ACHN (cell line): ENCODE measurements around the gene DCAF15.
"Not testable (repeated sequence)": the region's sequence is repeated elsewhere in the genome, so short reads cannot be mapped to it uniquely, and the experiment has no call there.

Experiments
- DNase-seq: peaks from one replicate; pipeline ENCODE4 v3.0.0-alpha.2; 2015
- in situ Hi-C: cut with HindIII; loops from 2 replicates; pipeline ENCODE4 v1.10.0; 2017; ENCODE audit warnings: low sequenced_read_pairs, low pct_ligation_motif_present, low pct_unique_long_range_greater_than_20kb

Gene DCAF15

GRCh38 chr19:13956365-13956744, 4.0 kb downstream of the DCAF15 start:
- DNase-seq, result no peak

DNA sequence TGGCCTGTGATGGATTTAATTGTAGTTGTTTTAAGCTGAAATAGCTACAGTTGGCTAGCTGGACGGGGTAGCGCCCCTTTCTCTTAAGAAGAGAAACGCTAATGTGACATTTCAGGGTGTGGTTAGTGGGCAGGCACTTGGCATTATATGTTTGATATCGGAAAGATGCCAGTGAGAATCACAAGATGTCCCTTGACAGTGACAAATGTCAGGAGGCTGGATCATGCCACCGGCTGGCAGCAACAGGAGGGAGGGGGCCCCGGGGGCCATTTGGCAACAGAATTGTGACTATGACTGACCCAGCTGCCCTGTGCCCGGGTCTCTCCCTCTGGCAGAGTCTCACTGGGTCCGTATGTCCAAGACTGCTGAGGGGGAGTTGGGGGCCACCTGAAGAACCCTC, 4.7 kb downstream of the DCAF15 start:
- DNase-seq, result no peak
- in situ Hi-C loops, result no loop called here

More at GRCh38 chr19:13956365-13956744, 4.0 kb downstream of the DCAF15 start:
- in situ Hi-C loops, result no loop called here

GRCh38 chr19:13958043-13958442, 5.7 kb downstream of the DCAF15 start:
- DNase-seq, result no peak
- in situ Hi-C loops, result no loop called here

DNA sequence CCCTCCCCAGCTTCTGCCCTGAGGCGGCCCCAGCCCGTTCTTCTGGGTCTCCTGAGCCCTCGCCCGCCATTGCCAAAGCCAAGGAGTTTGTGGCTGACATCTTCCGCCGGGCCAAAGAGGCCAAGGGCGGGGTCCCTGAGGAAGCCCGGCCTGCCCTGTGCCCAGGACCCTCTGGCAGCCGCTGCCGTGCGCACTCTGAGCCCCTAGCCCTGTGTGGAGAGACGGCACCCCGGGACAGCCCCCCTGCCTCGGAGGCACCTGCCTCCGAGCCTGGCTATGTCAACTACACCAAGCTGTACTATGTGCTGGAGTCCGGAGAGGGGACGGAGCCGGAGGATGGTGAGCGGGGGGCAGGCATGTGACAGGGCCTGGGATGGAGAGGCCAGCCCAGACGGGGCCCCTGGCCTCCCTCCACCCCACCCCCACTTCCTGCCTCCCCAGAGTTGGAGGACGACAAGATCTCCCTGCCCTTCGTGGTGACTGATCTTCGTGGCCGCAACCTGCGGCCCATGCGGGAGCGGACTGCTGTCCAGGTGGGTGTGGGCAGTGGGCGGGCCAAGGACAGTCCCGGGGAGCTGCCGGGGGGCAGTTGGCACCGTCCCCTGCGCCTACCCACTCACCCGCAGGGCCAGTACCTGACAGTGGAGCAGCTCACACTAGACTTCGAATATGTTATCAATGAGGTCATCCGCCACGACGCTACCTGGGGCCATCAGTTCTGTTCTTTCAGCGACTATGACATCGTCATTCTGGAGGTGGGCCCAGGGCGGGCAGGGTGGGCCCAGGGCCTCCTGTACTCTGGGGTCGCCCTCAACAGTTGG, 7.0 kb downstream of the DCAF15 start:
- DNase-seq, result no peak
- in situ Hi-C loops, result no loop called here

DNA sequence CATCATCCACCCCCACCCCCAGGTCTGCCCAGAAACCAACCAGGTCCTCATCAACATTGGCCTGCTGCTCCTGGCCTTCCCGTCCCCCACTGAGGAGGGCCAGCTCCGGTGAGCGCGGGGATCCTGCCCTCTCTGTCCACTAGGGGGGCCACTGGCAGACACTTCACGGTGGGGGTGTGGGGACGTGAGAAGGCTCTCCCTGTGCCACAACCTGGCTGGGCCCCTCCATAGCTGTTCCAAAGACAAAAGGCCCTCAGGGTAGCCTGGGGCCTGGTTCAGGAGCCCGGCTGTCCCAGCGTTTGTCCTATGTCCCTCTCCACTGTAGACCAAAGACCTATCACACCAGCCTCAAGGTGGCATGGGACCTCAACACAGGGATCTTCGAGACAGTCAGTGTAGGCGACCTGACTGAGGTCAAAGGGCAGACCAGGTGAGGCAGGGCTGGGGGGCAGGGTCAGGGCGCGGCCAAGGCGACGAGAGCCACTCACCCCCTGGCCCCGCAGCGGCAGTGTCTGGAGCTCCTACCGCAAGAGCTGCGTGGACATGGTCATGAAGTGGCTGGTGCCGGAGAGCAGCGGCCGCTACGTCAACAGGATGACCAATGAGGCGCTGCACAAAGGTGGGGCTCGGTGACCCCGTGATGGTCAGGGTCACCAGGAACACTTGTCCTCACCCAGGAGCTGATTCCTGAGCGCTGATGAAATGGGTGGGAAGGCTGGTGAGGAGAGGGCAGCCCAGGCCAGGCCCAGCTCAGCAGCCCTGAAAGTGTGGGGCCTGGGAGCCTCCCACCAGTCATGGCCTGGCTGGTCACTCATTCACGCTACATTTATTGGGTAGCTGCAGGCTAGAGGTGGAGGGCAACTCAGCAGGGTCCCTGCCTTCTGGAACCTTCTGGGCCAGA, 7.9 kb downstream of the DCAF15 start:
- peak; percentile 5 for DNase-seq
- in situ Hi-C loops, result no loop called here

GRCh38 chr19:13960863-13961784, 8.8 kb downstream of the DCAF15 start:
- in situ Hi-C loops, result no loop called here
- no peak for DNase-seq

- no peak for DNase-seq
- in situ Hi-C loops, result no loop called here
Measured at GRCh38 chr19:13961826-13962698, 9.8 kb downstream of the DCAF15 start.

DNA sequence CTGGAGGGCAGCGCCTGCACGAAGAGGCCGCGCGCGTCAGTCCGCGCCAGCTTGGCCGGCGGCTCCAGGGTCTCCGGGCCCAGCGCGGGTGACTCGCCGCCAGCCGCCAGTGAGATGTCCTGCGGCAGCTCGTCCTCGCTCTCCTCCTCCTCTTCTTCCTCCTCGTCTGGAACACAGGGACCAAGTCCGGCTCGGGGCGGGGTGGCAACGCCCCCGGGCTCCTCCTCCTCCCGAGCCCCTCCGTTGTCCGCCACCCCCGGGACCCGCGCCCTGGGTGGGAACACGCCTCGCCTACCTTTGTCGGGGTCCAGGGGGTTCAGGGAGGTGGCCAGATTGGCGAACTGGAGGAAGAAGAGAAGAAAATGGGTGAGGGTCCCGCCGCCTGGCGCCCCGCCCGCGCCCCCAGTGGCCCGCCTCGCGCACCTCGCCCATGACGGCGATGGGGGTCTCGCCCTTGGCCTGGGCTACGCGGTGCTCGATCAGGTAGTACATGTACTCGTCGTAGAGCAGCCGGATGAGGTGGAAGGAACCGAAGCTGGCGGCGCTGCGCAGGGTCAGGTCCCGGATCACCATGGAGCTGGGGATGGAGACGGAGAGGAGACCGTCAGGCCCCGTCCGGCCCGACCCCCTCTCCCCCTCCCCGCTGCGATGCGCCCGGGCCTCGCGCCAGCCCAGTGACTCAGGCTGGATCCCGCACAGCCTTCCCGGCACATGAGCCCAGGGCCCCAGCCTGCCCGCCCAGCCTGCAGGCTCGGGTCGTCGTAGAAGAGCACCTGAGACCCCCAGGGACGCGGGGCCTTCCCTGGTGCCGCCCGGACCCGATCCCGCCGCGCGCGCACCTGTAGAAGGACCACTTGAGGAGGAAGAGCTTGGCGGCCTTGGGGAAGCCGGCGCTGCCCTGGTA, 10.6 kb downstream of the DCAF15 start:
- in situ Hi-C loops, result no loop called here
- DNase-seq, result no peak

DNA sequence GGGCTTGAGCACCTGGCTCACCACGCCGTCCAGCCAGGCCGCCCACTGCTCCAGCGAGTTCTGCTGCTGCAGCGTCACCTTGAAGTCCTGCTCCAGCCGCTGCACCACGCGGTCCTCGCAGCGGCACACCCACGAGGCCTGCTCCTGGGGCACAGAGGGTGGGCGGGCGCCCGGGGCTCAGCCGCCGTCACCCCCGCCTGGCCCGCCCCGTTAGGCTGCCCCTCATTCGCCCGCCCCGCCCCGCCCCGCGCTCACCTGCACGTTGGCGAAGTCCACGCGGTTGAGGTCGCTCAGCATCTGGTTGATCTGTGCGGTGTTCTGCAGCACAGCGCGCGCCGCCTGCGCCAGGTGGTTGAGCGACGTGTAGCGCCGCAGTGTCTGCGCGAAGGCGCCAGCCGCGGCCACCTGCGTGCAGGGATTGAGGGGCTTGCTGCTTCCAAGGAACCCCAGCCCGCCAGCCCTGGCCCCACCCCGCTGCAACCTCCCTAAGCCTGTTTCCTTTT, 11.3 kb downstream of the DCAF15 start:
- in situ Hi-C loops, result no loop called here
- DNase-seq, result no peak

- in situ Hi-C loops, result no loop called here
- DNase-seq, result no peak
Measured at GRCh38 chr19:13964776-13965175, 12.5 kb downstream of the DCAF15 start.

DNA sequence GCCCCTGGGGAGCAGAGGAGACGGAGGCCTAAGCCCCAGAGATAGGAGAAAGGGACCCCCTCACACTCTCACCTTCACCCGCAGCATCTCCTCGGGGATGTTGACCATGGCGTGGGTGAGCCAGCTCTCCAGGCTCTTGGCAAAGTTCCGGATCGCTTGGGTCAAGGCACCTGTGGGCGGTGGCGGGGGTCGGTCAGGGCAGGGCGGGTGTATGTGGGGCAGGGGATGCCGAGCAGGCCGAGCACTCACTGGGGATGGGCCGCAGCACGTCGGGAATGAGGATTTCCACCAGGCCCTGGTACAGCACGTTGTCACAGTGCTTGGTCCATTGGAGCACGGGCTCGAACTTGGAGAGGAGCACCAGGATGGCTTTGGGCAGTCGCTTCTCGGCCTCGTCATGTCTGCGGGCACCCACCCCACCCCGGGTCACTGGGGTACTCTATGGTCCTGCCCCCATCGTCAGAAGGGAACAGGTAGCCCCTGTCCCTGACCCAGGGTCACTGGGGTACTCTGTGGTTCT, 13.1 kb downstream of the DCAF15 start:
- no peak for DNase-seq
- in situ Hi-C loops, result no loop called here

- in situ Hi-C loops, result no loop called here
- DNase-seq, result no peak
Measured at GRCh38 chr19:13965926-13966683, 13.8 kb downstream of the DCAF15 start.

- in situ Hi-C loops, result no loop called here
Measured at GRCh38 chr19:13966684-13967128, 14.4 kb downstream of the DCAF15 start.

DNA sequence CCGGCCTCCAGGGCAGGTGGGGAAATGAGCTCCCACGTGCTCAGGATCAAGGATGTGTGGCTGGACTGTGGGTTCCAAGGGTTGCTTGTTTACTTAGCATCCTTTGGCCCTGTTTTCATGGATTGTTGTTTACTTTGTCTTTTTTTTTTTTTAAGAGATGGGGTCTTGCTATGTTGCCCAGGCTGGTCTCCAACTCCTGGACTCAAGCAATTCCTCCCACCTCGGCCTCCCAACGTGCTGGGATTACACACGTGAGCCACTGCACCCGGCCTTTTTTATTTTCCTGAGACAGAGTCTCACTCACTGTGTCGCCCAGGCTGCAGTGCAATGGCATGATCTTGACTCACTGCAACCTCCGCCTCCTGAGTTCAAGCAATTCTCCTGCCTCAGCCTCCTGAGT, 14.9 kb downstream of the DCAF15 start:
- DNase-seq, in situ Hi-C loops: not testable (repeated sequence)

More at GRCh38 chr19:13966684-13967128, 14.4 kb downstream of the DCAF15 start:
- no peak for DNase-seq

DNA sequence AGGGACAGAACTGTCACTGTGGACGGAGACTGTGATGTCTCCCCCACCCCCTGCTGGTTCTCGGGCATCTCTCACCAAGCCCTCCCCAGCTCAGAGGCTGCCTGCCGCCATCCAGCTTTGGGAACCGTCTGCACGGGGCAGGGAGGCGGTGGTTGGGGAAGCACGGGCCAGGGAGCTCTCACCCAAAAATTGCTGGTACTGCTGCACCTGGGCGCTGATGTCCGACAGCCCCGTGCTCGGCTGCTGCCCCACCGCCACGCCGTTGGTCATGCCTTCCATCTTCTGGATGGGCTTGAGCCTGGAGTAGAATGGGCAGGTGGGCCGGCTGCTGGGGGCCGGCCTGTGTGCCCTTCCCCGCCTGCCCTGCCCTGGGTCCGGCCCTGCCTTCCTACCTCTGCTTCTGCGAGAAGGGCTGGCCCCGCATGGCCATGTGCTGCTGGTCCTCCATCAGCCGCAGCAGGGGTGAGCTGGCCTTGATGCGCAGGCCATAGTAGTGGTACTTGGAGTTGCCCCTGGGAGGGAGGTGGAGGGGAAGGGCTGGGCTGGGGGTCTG, 16.1 kb downstream of the DCAF15 start:
- DNase-seq, result no peak
- in situ Hi-C loops, result no loop called here
